Stimulated activated CD4-positive, alpha-beta T cell treated with anti-CD3 and anti-CD28 coated beads, Interleukin-4, amount 100 ng/mL, for 24 hours (primary cell): ENCODE measurements around the gene TMEM121.
A peak's percentile ranks its signal among the peaks of the same experiment; 100 is the strongest.

Experiments used
- DNase-seq: peaks from one replicate; pipeline ENCODE4 v3.0.0-alpha.2; 2020

Gene TMEM121

DNA sequence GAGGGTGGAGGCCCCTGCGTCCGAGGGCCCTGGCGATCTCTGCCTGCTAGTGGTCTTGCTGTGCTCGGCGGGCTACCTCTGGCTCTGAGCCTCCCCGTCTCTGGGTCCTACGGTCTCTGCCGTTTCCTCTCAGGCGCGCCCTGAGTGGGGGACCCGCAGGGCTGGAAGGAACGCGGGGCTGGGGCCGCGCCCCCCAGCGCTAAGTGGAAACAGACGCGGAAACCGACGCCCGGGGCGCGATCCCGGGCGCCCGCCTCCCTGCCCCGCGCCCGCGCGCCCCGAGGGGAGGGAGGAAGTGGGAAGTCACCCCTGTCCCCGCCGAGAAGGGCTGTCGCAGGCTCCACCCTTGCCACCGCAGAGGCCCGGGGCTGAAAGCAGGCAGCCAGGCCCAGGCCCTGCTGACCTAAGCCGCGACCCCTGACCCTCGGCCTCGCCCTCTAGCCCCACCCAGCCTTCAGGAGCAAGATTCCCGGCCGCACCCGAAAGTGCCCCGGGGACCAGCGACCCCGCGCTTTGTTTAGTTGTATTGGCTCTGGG, 38.9 kb upstream of the TMEM121 start:
- peak; percentile 57 for DNase-seq

GRCh38 chr14:105487986-105488777, 38.2 kb upstream of the TMEM121 start:
- no peak for DNase-seq

GRCh38 chr14:105488781-105489541, 37.4 kb upstream of the TMEM121 start:
- no peak for DNase-seq

DNA sequence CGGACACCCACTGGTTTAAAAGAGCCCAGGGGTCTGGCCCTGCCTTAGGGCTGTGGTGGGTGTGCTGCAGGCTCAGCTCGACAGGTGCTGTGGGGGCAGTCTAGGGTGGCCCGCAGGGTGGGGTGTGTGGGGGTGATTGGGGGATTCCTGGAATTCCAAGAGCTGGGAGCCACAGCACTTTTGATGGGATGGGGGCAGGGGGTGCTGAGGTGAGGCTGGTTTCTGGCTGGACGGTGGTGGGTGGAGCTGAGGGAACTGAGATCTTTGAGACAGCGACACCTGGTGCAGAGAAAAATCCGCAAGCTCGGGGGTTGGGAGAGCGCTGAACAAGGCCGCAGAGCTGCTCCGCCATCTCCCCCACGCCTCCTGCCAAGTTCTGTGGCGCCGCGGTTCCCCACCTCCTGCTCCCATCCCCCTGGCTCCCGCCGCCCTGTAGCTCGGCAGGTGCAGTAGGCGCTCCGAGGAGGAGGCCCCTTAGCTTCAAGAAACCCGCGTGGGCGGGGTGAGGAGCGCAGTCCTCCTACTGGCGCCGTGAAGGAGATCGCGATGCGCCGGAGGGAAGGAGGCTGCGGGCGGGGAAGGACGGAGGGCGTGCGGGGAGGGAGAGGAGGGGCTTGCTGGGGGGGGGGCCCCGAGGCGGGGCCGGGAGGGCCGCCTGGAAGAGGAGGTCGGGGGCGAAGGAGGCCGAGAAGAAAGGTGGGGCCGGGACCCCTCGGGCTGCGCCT, 36.7 kb upstream of the TMEM121 start:
- DNase-seq, result peak; percentile 87

GRCh38 chr14:105490267-105490571, 36.2 kb upstream of the TMEM121 start:
- DNase-seq, result no peak

GRCh38 chr14:105490572-105491365, 35.6 kb upstream of the TMEM121 start, which contains the start of gene TEDC1:
TSS of gene TEDC1 (plus strand) at chr14:105491246. CDS start at chr14:105491376, 130 bp downstream.
- peak; percentile 99 for DNase-seq

- peak; percentile 87 for DNase-seq
These were observed 34.9 kb upstream of the TMEM121 start for GRCh38 chr14:105491366-105491973.

- DNase-seq, result no peak
These were observed 34.1 kb upstream of the TMEM121 start for GRCh38 chr14:105492031-105492970.

DNA sequence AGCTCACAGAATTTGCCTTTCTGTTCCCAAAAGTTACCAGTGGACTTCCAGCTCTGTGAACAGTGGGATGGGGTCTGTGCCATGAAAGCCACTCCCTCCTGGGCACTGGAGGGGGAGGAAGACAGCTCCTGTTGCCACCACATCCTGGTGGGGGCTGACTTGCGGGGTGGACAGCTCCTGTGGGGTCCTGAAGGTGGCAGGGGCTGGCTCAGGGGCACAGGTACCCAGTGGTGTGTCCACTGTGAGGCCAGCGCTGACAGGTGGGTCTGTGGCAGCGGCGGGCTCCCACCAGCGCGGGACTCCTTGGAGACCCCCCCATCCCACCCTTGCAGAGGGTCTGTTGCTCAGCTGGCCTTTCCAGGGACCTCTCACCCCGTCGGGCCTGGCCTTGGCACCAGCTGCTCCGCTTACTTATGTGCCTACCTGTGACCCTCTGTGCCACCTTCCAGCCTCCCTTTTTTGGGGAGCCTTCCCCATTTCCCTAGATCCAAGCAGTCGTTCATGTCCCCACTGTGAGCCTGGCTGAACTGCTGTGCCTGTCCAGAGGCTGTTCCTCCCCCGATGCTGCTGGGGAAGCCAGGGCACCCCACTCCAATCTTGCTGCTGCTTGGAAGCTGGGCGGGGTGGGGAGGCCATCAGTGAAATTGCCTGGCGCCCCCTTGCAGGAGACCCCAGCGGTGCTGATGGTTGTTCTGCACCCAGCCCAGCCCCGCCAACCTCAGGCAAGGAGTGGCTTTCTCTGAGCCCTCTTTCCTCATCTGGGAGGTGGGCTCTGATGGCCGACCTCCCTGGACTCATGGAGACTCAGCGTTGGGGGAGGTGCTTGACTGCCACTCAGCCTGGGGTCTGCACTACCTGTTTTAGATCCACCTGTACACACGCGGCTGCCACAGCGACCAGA, 33.2 kb upstream of the TMEM121 start:
- DNase-seq, result no peak

DNA sequence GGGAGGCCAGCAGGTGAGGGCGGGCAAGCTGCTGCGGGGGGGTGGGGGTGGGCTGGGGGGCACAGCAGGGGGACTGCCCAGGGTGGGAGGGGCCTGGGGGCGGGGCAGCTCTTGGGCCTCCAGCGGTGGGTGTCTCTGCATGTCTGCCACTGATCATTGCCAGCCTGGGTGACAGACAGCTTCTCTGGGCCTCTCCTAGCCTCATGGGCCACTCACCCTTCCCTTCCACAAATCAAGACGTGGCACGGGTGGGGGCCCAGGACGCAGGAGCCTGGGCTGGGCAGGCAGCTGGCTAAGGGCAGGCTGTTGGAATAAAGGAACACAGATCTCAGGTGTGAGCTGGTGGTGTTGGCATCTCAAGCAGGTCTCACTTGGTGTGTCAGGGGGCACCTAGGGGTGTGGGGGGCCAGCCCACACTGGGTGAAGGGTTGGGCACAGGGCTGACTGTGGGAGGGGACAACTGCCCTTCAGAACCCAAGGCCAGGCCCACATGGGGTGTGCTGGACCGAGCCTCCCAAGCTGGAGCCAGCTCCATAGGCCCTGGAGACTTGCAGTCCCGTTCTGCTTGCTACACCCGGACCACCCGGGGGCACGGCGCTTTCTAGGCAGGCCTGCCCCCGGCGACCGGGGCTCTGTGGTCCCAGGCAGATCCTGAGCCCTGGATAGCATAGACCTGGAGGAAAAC, 32.3 kb upstream of the TMEM121 start:
- no peak for DNase-seq

GRCh38 chr14:105494606-105494929, 31.8 kb upstream of the TMEM121 start:
- no peak for DNase-seq

DNA sequence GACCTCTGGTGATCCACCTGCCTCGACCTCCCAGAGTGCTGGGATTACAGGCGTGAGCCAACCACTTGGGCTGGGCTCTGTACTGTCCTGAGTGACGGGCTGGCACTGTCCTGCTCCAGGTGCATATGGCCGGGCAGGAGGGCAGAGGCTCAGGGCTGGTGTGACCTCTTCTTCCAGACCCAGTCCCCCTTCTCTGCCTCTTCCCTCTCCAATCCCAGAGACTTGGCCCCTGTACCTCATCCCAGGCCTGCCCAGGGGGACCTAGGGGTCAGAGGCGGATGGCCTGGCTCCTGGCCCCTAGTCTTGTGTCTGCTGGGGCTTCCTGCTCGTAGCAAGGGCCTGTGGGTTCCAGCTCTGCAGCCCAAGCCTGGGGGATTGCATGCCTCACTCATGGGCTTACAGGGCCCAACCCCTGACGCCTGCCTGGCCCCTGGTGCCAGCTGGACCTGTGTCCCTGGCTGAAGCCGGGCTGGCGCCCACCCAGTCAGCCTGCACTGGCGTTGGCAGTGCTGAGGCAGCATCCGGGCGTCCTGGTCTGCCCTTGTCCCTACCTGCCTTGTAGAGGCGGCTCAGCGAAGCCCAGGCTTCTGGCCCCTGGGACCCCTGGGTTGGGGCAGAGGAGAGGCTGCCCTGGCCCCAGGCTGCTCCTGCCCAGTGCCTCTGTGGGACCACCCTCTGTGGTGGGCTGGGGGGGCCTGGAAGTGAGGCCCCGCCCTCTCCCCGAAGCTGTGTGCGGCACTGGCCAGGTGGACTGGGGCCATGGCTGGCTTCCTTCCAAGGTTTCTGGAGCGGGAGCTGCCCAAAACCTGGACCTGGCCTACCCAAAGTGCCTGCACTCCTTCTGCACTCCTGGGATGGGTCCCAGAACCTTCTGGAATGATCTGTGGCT, 31.0 kb upstream of the TMEM121 start:
- DNase-seq, result no peak

DNA sequence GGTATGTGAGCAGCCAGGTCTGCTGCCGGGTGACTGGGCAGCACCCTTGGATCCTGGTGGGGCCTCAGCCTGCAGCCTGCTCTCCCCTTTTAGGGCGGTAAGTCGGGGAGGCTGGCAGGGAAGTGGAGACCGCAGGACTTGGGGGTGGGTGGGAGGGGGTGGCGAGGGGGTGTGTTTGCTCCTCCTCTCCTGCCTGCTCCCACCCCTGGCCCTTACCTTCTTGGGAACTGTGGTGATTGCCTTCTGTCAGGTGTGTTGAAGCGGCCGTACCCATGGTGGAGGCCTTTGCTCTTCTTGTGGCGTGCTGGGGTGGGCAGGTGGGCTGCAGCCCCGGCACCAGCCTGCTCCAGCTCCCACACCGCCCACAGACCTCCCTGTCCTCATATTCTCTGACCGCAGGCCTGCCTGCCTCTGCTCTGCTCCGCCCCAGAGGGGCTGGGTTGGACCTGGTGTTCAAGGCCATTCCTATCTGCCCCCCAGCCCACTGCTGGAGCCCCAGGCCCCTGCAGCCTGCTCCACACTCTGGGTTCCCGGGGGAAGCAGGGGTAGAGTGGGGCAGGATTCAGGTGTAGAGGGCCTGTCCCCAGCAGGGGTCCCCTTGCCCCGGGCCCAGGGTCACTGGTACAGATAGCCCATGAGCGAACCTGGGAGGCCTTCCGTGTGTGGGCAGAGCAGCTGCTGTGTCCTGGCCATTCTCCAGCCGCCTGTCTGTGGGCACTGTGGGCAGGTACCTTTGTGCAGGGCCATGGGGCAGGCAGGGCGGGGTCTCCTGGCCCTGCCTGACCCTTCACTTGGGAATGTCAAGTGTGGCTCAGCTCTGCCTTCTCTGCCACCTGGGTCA, 30.2 kb upstream of the TMEM121 start:
- no peak for DNase-seq

DNA sequence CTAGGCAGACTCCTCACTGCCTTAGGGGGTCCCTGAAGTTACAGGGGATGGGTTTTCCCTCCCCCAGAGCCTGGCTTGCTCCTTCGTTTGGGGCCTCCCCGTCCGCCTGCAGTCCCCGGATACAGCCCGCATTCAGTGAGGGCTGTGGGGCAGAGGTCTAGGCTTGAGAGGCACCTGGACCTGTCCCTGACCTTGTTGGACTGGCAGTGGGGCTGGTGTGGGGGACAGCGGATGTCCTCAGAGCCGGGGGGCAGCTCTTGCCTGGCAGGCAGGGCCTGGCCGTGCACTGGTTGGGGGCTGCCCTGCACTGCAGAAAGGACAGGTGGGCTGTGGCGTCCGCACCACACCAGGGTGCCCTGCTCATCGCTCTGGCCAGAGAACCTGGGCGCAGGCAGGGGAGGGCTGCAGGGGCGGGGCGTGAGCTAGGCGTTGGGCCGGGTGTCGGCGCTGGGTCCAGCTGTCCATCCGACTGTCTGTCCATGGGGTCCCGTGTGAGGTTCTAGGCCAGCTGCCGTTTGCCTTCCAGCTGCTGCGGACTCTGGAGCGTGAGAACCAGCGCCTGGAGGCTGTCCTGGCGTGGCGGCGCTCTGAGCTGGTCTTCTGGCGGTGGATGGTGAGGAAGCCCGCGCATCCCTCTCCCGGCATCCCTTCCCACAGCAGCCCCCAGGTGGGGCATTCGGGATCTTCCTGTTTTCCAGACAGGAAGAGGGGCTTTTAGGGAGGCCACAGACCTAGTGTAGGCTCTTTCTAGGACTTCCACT, 29.4 kb upstream of the TMEM121 start:
- no peak for DNase-seq

DNA sequence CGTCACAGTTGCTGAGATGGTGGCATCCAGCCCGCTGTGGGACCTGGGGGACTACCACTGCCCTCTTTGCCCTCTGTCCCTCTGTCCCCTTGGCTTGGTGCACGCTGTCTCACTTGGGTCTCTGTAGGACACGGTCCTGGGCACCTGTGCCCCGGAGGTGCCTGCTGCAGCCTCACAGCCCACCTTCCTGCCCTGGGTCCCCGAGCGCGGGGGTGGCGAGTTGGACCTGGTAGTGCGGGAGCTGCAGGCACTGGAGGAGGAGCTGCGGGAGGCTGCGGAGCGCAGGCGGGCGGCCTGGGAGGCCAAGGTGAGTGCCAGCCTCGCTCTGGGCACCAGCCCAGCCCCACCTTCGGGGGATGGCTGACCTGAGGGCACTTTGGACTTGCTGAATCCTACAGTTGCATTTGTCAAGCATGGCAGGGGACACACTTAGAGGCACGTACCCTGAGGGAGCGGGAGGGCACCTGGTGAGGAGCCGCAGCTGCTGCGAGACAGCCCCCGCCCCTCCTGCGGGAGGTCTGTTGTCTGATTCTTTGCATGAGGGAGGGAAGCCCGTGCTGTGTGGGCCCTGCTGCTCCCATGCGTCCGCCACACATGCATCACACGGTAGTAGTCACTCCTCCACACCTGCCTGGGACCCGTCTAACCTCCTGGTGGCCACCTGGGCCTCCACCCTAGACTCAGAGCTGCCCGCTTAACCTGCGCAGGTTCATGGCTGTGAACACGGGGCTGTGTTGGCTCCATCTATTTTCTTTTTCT, 28.5 kb upstream of the TMEM121 start:
- DNase-seq, result no peak
